ENCODE results near the gene MUCL3. TPM values are rescaled to one million over a fixed set of nuclear protein-coding genes. Genes with fewer than 3 reads are reported as not detected.

Gene MUCL3
- total and polyA plus RNA-seq, 2 donors (not counting 1 experiment from before 2014, with no cell fraction given) = not detected

DNA sequence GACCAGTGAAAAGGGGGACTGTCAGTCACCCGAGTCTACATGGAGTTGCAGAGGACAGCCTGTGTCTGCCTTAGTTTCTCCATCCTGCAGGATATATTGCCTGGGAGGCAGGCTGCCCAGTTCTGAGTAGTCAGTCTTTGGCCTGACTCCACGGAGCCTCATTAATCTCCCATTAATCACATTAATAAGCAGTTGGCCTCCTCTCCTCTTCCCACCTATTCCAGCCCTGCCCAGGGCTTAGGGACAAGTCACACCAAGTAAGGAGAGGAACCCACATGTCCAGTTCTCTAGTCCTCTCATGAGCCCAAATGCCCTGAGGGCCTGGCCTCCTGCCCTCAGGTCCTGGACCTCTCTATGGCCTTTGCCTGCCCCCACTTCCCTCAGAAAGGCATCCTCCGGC is 1.3 kb upstream of the MUCL3 start:
- H3K9me3 Mint-ChIP-seq (ENCODE audit: insufficient read depth) = no peaks in the 10 kb centered on the region
- no peaks in the 10 kb centered on the region for H3K4me1 Mint-ChIP-seq
- H3K4me3 Mint-ChIP-seq = no peak overlapping the region
- Histone ChIP-seq H3K4me2 (replicated peaks; ENCODE audit: low read depth, low read length, poor library complexity, severe bottlenecking) (no peak overlapping the region), H3K9me3 (ENCODE audit: control extremely low read depth in 1 of 3, control insufficient read depth in 2 of 3, insufficient read depth in 1 of 3, low read length in 2 of 3) (no peaks in the 10 kb centered on the region), H3K27ac (ENCODE audit: low read length in 2 of 2) (no peak overlapping the region), H3K79me2 (ENCODE audit: control insufficient read depth, insufficient read depth, low read length) (no peaks in the 10 kb centered on the region), H3K27me3 (replicated peaks in 1 of 4; ENCODE audit: control extremely low read depth in 1 of 4, control insufficient read depth in 3 of 4, insufficient read depth in 4 of 4, low read length in 3 of 4) (peaks cover 0 to 49% (median 16%) of the 10 kb centered on the region in 4 experiments), H3K4me3 (ENCODE audit: control extremely low read depth in 1 of 5, extremely low read depth in 1 of 5, insufficient read depth in 1 of 5, low read depth in 2 of 5, low read length in 4 of 5) (no peak overlapping the region), H4K20me1 (ENCODE audit: control insufficient read depth, insufficient read depth, low read length, poor library complexity, severe bottlenecking) (no peaks in the 10 kb centered on the region), H3K4me1 (ENCODE audit: control insufficient read depth in 2 of 2, insufficient read depth in 2 of 2, low read length in 2 of 2) (no peaks in the 10 kb centered on the region), H3K9ac (ENCODE audit: low read length) (no peak overlapping the region), H3K36me3 (replicated peaks in 1 of 2; ENCODE audit: control extremely low read depth in 1 of 2, control insufficient read depth in 1 of 2, extremely low read depth in 1 of 2, insufficient read depth in 2 of 2, low read length in 1 of 2) (no peaks in the 10 kb centered on the region), H2AFZ (ENCODE audit: insufficient read depth, low read depth, low read length, poor library complexity, severe bottlenecking) (no peak overlapping the region)
- POLR2A ChIA-PET = no interaction called here
- intact Hi-C loops (cut with micrococcal nuclease) = no loop called here
- no peak for ATAC-seq (ENCODE audit: low read depth)
- peaks cover 52% of the 10 kb centered on the region for H3K27me3 Mint-ChIP-seq
- WGBS (ENCODE audit: insufficient coverage) = 89% methylated on average over 2 of the region's 3 CpGs
- no peak overlapping the region for H3K27ac Mint-ChIP-seq
- TF ChIP-seq, protein P1, sequence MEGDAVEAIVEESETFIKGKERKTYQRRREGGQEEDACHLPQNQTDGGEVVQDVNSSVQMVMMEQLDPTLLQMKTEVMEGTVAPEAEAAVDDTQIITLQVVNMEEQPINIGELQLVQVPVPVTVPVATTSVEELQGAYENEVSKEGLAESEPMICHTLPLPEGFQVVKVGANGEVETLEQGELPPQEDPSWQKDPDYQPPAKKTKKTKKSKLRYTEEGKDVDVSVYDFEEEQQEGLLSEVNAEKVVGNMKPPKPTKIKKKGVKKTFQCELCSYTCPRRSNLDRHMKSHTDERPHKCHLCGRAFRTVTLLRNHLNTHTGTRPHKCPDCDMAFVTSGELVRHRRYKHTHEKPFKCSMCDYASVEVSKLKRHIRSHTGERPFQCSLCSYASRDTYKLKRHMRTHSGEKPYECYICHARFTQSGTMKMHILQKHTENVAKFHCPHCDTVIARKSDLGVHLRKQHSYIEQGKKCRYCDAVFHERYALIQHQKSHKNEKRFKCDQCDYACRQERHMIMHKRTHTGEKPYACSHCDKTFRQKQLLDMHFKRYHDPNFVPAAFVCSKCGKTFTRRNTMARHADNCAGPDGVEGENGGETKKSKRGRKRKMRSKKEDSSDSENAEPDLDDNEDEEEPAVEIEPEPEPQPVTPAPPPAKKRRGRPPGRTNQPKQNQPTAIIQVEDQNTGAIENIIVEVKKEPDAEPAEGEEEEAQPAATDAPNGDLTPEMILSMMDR (IDR thresholded peaks at IDR 0.05) = no peak
- TF ChIP-seq EZH2 (IDR thresholded peaks at IDR 0.05; ENCODE audit: borderline replicate concordance, insufficient read depth, low read depth, low read length, poor library complexity, severe bottlenecking) = no peak
- CTCF ChIA-PET = no interaction called here
- DNase-seq = no peak

DNA sequence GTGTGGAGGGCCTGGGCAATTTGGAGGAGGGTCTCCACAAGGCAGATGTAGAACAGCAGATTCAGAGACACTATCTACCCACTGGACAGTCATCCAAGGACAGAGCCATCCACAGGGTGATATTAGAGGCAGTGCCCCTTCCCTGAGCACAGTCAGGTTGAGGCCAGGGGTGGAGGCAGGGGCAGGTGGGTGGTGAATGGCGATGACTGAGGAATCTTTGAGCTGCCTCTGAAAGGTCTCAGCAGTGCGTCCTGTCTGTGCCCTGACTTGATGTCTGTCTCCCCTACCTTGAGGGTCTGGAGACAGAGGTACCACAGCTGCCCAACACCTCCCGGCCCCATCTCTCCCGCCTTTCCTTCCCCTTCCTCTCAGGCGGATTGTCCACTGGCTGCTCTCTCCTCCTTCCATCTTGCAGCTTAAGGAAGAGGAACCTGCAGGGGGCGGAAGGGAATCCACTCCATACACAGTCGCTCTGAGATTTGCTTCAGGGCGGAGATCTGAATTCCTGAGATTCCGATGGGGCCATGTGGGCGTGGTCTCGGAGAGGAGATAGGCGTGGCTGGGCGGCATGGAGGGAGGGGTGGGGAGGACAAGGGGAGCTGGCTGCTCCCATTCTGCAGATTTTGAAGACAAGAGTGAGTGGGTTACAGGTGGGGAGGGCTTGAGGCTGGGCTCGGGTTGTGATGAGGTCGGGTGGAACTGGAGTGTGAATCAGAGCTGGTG is 1.7 kb downstream of the MUCL3 start:
- H3K27ac ChIP-seq (ENCODE audit: low read length in 2 of 2) = no peak overlapping the region
- DNase-seq (no peak), ATAC-seq (ENCODE audit: low read depth) (no peak)
- H4K20me1 ChIP-seq (ENCODE audit: control insufficient read depth, insufficient read depth, low read length, poor library complexity, severe bottlenecking) = no peaks in the 10 kb centered on the region
- H3K4me3 Mint-ChIP-seq = no peak overlapping the region
- H3K4me3 ChIP-seq (ENCODE audit: control extremely low read depth in 1 of 5, extremely low read depth in 1 of 5, insufficient read depth in 1 of 5, low read depth in 2 of 5, low read length in 4 of 5) = no peak overlapping the region
- no peak overlapping the region for H2AFZ ChIP-seq (ENCODE audit: insufficient read depth, low read depth, low read length, poor library complexity, severe bottlenecking)
- H3K27ac Mint-ChIP-seq = no peak overlapping the region
- H3K4me1 ChIP-seq (ENCODE audit: control insufficient read depth in 2 of 2, insufficient read depth in 2 of 2, low read length in 2 of 2) = no peaks in the 10 kb centered on the region
- H3K9ac ChIP-seq (ENCODE audit: low read length) = no peak overlapping the region
- POLR2A ChIA-PET = no interaction called here
- no peaks in the 10 kb centered on the region for H3K4me1 Mint-ChIP-seq
- no peaks in the 10 kb centered on the region for H3K9me3 Mint-ChIP-seq (ENCODE audit: insufficient read depth)
- H3K27me3 ChIP-seq (replicated peaks in 1 of 4; ENCODE audit: control extremely low read depth in 1 of 4, control insufficient read depth in 3 of 4, insufficient read depth in 4 of 4, low read length in 3 of 4) = peaks cover 0 to 59% (median 18%) of the 10 kb centered on the region in 4 experiments
- WGBS (ENCODE audit: insufficient coverage) = 17% methylated on average over 13 of the region's 15 CpGs
- H3K9me3 ChIP-seq (ENCODE audit: control extremely low read depth in 1 of 3, control insufficient read depth in 2 of 3, insufficient read depth in 1 of 3, low read length in 2 of 3) = no peaks in the 10 kb centered on the region
- no peak for TF ChIP-seq EZH2 (IDR thresholded peaks at IDR 0.05; ENCODE audit: borderline replicate concordance, insufficient read depth, low read depth, low read length, poor library complexity, severe bottlenecking)
- TF ChIP-seq, protein P1 (IDR thresholded peaks at IDR 0.05) = no peak
- intact Hi-C loops (cut with micrococcal nuclease) = no loop called here
- H3K27me3 Mint-ChIP-seq = peaks cover 47% of the 10 kb centered on the region
- H3K79me2 ChIP-seq (ENCODE audit: control insufficient read depth, insufficient read depth, low read length) = no peaks in the 10 kb centered on the region
- CTCF ChIA-PET = no interaction called here
- no peaks in the 10 kb centered on the region for H3K36me3 ChIP-seq (replicated peaks in 1 of 2; ENCODE audit: control extremely low read depth in 1 of 2, control insufficient read depth in 1 of 2, extremely low read depth in 1 of 2, insufficient read depth in 2 of 2, low read length in 1 of 2)
- H3K4me2 ChIP-seq (replicated peaks; ENCODE audit: low read depth, low read length, poor library complexity, severe bottlenecking) = no peak overlapping the region
